Measurements from ENCODE around the gene PPP1R16B. TPM values are rescaled to one million over a fixed set of nuclear protein-coding genes. Genes with fewer than 3 reads are reported as not detected.
"Not testable (repeated sequence)": the region's sequence is repeated elsewhere in the genome, so short reads cannot be mapped to it uniquely, and the experiment has no call there.

The PPP1R16B gene
- total RNA-seq, 6 experiments from 2014 or later = 0.62 to 4.0 (median 2.3) TPM

DNA sequence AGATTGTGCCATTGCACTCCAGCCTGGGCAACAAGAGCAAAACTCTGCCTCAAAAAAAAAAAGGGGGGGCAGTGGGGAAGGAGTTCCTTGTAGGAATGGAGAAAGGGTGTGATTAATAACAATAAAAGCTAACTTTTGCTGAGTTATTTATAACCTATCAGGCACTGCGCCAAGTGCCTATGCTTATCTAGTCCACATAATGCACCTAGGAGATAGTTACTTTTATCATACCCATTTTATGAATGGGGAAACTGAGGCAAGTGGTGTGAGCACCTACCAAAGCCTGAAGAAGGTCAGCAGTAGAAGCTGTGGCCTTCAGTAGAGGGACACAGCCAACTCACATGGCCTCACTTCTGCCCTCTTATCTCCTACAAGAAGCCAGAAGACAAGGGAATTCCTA is 13.6 kb upstream of the PPP1R16B start:
- H3K36me3 ChIP-seq = no peaks in the 10 kb centered on the region
- no peaks in the 10 kb centered on the region for H3K4me1 ChIP-seq
- H3K27ac ChIP-seq = no peak overlapping the region
- TF ChIP-seq, protein P1, sequence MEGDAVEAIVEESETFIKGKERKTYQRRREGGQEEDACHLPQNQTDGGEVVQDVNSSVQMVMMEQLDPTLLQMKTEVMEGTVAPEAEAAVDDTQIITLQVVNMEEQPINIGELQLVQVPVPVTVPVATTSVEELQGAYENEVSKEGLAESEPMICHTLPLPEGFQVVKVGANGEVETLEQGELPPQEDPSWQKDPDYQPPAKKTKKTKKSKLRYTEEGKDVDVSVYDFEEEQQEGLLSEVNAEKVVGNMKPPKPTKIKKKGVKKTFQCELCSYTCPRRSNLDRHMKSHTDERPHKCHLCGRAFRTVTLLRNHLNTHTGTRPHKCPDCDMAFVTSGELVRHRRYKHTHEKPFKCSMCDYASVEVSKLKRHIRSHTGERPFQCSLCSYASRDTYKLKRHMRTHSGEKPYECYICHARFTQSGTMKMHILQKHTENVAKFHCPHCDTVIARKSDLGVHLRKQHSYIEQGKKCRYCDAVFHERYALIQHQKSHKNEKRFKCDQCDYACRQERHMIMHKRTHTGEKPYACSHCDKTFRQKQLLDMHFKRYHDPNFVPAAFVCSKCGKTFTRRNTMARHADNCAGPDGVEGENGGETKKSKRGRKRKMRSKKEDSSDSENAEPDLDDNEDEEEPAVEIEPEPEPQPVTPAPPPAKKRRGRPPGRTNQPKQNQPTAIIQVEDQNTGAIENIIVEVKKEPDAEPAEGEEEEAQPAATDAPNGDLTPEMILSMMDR (IDR thresholded peaks at IDR 0.05) = no peak
- TF ChIP-seq POLR2A (IDR thresholded peaks at IDR 0.05) = no peak
- ATAC-seq (no peak), DNase-seq (no peak)
- WGBS (ENCODE audit: insufficient coverage, low coverage, low lambda C conversion rate, missing lambda C conversion rate) = 80% methylated on average over 1 of the region's 1 CpG
- no peak overlapping the region for H3K4me3 ChIP-seq
- intact Hi-C loops (cut with DNase I) = no loop called here
- no peaks in the 10 kb centered on the region for H3K9me3 ChIP-seq
- H3K27me3 ChIP-seq = no peaks in the 10 kb centered on the region

DNA sequence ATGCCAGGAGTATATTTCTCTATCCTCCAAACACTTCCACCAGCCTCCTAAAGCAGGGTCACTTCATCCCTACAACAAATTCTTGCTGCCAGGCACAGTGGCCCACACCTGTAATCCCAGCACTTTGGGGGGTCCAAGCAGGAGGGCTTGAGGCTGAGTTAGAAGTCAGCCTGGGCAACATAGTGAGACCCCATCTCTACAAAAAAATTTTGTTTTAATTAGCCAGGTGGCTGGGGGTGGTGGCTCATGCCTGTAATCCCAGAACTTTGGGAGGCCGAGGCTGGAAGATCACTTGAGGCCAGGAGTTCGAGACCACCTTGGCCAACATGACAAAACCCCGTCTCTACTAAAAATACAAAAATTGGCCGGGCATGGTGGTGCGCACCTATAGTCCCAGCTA is 11.4 kb upstream of the PPP1R16B start:
- H3K9me3 ChIP-seq; ATAC-seq; DNase-seq; H3K4me1 ChIP-seq; intact Hi-C loops (cut with DNase I); H3K36me3 ChIP-seq; H3K27ac ChIP-seq; H3K4me3 ChIP-seq; H3K27me3 ChIP-seq: not testable (repeated sequence)
- 90% methylated on average over 2 of the region's 5 CpGs for WGBS (ENCODE audit: insufficient coverage, low coverage, low lambda C conversion rate, missing lambda C conversion rate)

DNA sequence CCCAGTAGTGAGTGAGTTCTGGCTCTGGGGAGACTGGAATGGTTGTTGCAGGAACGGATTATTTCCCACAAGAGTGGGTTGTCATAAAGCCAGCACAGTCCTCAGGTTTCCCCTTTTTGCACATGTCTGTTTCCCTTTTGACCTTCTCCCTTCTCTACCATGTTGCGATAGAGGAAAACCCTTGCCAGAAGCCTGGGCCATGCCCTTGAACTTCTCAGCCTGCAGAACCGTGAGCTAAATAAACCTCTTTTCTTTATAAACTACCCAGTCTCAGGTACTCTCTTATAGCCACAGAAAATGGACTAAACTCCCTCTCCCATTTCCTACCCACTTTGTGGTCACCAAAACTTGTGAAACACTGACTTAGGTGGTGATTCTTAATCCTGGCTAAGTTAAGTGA is 7.2 kb upstream of the PPP1R16B start:
- Histone ChIP-seq H3K27ac (no peak overlapping the region), H3K4me3 (no peak overlapping the region), H3K27me3 (no peaks in the 10 kb centered on the region), H3K4me1 (no peaks in the 10 kb centered on the region), H3K36me3 (no peaks in the 10 kb centered on the region), H3K9me3 (no peaks in the 10 kb centered on the region)
- WGBS (ENCODE audit: insufficient coverage, low coverage, low lambda C conversion rate, missing lambda C conversion rate) = 68% methylated on average over 3 of the region's 3 CpGs
- DNase-seq (no peak), ATAC-seq (no peak)
- intact Hi-C loops (cut with DNase I) = no loop called here
- TF ChIP-seq POLR2A (IDR thresholded peaks at IDR 0.05) = no peak
- TF ChIP-seq, protein P1 (IDR thresholded peaks at IDR 0.05) = no peak

DNA sequence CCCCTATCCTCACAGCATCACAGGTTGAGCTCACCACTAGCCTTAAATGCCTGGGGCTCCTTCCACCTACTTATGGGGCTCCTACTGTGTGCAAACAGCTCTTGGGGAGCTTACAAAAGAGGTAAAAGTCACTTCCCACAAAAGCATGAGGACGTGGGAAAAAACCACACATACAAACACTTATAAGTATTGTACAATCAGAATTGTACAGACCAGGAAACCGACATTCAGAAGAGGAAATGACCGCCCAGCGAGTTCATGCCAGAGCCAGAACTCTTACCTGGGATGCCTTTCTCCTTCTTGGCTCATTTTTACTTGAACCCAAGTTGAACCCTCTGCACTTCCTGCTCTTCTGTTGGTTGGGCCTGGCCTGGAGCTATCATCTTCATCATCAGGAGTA is 6.3 kb upstream of the PPP1R16B start:
- DNase-seq (no peak), ATAC-seq (peak; percentile 40 to 69 (median 52))
- Histone ChIP-seq H3K4me3 (no peak overlapping the region), H3K27me3 (no peaks in the 10 kb centered on the region), H3K36me3 (no peaks in the 10 kb centered on the region), H3K27ac (no peak overlapping the region), H3K9me3 (no peaks in the 10 kb centered on the region), H3K4me1 (no peaks in the 10 kb centered on the region)
- intact Hi-C loops (cut with DNase I) = no loop called here
- WGBS (ENCODE audit: insufficient coverage, low coverage, low lambda C conversion rate, missing lambda C conversion rate) = 40% methylated on average over 4 of the region's 4 CpGs
- TF ChIP-seq, protein P1 (IDR thresholded peaks at IDR 0.05) = no peak
- no peak for TF ChIP-seq POLR2A (IDR thresholded peaks at IDR 0.05)

GRCh38 chr20:38800882-38801281 is 4.6 kb upstream of the PPP1R16B start:
- TF ChIP-seq POLR2A (IDR thresholded peaks at IDR 0.05) = no peak
- TF ChIP-seq, protein P1 (IDR thresholded peaks at IDR 0.05) = no peak
- DNase-seq = no peak
- Histone ChIP-seq H3K4me1 (peaks cover 0 to 3% (median 0%) of the 10 kb centered on the region in 4 donors), H3K36me3 (no peaks in the 10 kb centered on the region), H3K9me3 (no peaks in the 10 kb centered on the region), H3K27ac (no peak overlapping the region), H3K4me3 (no peak overlapping the region), H3K27me3 (peaks cover 0 to under 1% of the 10 kb centered on the region in 2 donors)
- no peak for ATAC-seq
- WGBS (ENCODE audit: insufficient coverage, low coverage, low lambda C conversion rate, missing lambda C conversion rate) = 81% methylated on average over 3 of the region's 3 CpGs
- intact Hi-C loops (cut with DNase I) = no loop called here

Measured in right lobe of liver (tissue), 6 donors.